KG1 (cell line): ENCODE measurements around the gene KISS1R.
A peak's percentile ranks its signal among the peaks of the same experiment; 100 is the strongest.
"Not testable (repeated sequence)": the region's sequence is repeated elsewhere in the genome, so short reads cannot be mapped to it uniquely, and the experiment has no call there.

ENCODE experiments used
- DNase-seq: peaks from one replicate; lab custom pipeline; 2025; lab: John Stamatoyannopoulos, UW

The KISS1R gene

GRCh38 chr19:917323-918151 lies at the start of gene KISS1R:
KISS1R (plus strand) TSS chr19:917333; CDS start chr19:917503, 170 bp downstream.
- DNase-seq, result peak; percentile 7

GRCh38 chr19:867855-868457 lies 49.2 kb upstream of the KISS1R start:
- DNase-seq, result no peak

GRCh38 chr19:868458-869244 lies 48.5 kb upstream of the KISS1R start:
- DNase-seq, result no peak

- no peak for DNase-seq
Measured at GRCh38 chr19:869245-870177, 47.6 kb upstream of the KISS1R start.

- DNase-seq, result no peak
Measured at GRCh38 chr19:870314-870713, 46.8 kb upstream of the KISS1R start.

GRCh38 chr19:870963-871401 lies 46.2 kb upstream of the KISS1R start:
- DNase-seq, result no peak

GRCh38 chr19:871446-872265 lies 45.5 kb upstream of the KISS1R start:
- DNase-seq, result no peak

- DNase-seq, result no peak
Measured at GRCh38 chr19:872266-872951, 44.7 kb upstream of the KISS1R start.

GRCh38 chr19:873084-873483 lies 44.0 kb upstream of the KISS1R start:
- DNase-seq, result no peak

- DNase-seq, result no peak
Measured at GRCh38 chr19:873561-874041, 43.5 kb upstream of the KISS1R start.

GRCh38 chr19:875265-875879 lies 41.8 kb upstream of the KISS1R start:
- DNase-seq, result no peak

- DNase-seq, result no peak
Measured at GRCh38 chr19:876089-876488, 41.0 kb upstream of the KISS1R start.

GRCh38 chr19:876780-877314 lies 40.3 kb upstream of the KISS1R start:
- no peak for DNase-seq

- DNase-seq, result not testable (repeated sequence)
Measured at GRCh38 chr19:877992-878660, 39.0 kb upstream of the KISS1R start.

GRCh38 chr19:878751-879561 lies 38.2 kb upstream of the KISS1R start:
- DNase-seq, result not testable (repeated sequence)

- no peak for DNase-seq
Measured at GRCh38 chr19:879711-880438, 37.3 kb upstream of the KISS1R start.
